Cardiac muscle cell (in vitro differentiated cells and primary cell): Measurements from ENCODE around the gene MTFMT. TPM values are rescaled to one million over a fixed set of nuclear protein-coding genes. Genes with fewer than 3 reads are reported as not detected.

Experiments
- DNase-seq, 2 donors: peaks; one replicate each; pipeline versions ENCODE4 v3.0.0 to v3.0.0-alpha.2; 2010 to 2017; ENCODE audit warnings: low read depth in 1 of 2, low spot score in 1 of 2
- H3K27ac ChIP-seq: fragments of 200-600 bp; sonication (generic); 2 replicates; pipeline ENCODE4 v1.5.1; 2016
- H3K27me3 ChIP-seq: fragments of 200-600 bp; sonication (generic); 2 replicates; pipeline ENCODE4 v1.6.0; 2016; ENCODE audit warnings: control low read depth
- H3K36me3 ChIP-seq: fragments of 200-600 bp; sonication (generic); 2 replicates; pipeline ENCODE4 v1.5.1; 2016; ENCODE audit warnings: control low read depth
- H3K4me1 ChIP-seq: fragments of 200-600 bp; sonication (generic); 2 replicates; pipeline ENCODE4 v1.8.1; 2017; ENCODE audit warnings: low read depth, mild to moderate bottlenecking, mixed run types
- H3K4me3 ChIP-seq: fragments of 200-600 bp; sonication (generic); 2 replicates; pipeline ENCODE4 v1.5.1; 2016; ENCODE audit warnings: mild to moderate bottlenecking
- H3K9me3 ChIP-seq: fragments of 200-600 bp; sonication (generic); 2 replicates; pipeline ENCODE4 v1.5.1; 2017; ENCODE audit warnings: low read depth, mild to moderate bottlenecking, control low read depth
- CTCF ChIP-seq: IDR thresholded peaks from 2 replicates; pipeline ENCODE4 v1.5.1; 2012; ENCODE audit warnings: low read depth, mild to moderate bottlenecking, low read length
- polyA plus RNA-seq: library from polyadenylated mRNA; unstranded; fragments of >200 nt; fragmentation: Nextera tagmentation; extraction: Ambion mirVana; gene quantifications from 2 replicates; pipeline ENCODE4 v1.2.1, GENCODE V29; 2016
- total RNA-seq: library from RNA; depleted of rRNA; stranded (reverse); fragments of >200 nt; gene quantifications from 2 replicates; pipeline ENCODE4 v1.2.3, GENCODE V29; 2016

MTFMT gene
- total and polyA plus RNA-seq, 2 experiments from 2014 or later = 26.6 to 53.5 TPM

- H3K27ac ChIP-seq = no peak overlapping the region
- no peaks in the 10 kb centered on the region for H3K4me1 ChIP-seq
- no peaks in the 10 kb centered on the region for H3K9me3 ChIP-seq
- no peak for TF ChIP-seq CTCF
- DNase-seq = no peak
- H3K27me3 ChIP-seq = no peaks in the 10 kb centered on the region
- H3K36me3 ChIP-seq = peaks cover 16% of the 10 kb centered on the region
- H3K4me3 ChIP-seq = no peak overlapping the region
Measured at GRCh38 chr15:64959128-64959527, 70.3 kb downstream of the MTFMT start.

GRCh38 chr15:64954395-64954794 is 75.0 kb downstream of the MTFMT start:
- H3K9me3 ChIP-seq = no peaks in the 10 kb centered on the region
- TF ChIP-seq CTCF = no peak
- no peak for DNase-seq
- no peaks in the 10 kb centered on the region for H3K4me1 ChIP-seq
- no peak overlapping the region for H3K4me3 ChIP-seq
- peaks cover 3% of the 10 kb centered on the region for H3K36me3 ChIP-seq
- no peaks in the 10 kb centered on the region for H3K27me3 ChIP-seq
- H3K27ac ChIP-seq = no peak overlapping the region

- H3K36me3 ChIP-seq = peaks cover 3% of the 10 kb centered on the region
- no peaks in the 10 kb centered on the region for H3K27me3 ChIP-seq
- no peak overlapping the region for H3K4me3 ChIP-seq
- no peak for TF ChIP-seq CTCF
- DNase-seq = no peak
- H3K4me1 ChIP-seq = no peaks in the 10 kb centered on the region
- no peaks in the 10 kb centered on the region for H3K9me3 ChIP-seq
- H3K27ac ChIP-seq = no peak overlapping the region
Measured at GRCh38 chr15:64951777-64952418, 77.5 kb downstream of the MTFMT start.

Other genes with a start within 250 kb of the MTFMT start
- 3.5 and 70.9 TPM in 2 replicates for gene PIF1, start 204.0 kb downstream of the MTFMT start, total RNA-seq
- 7.4 and 49.0 TPM in 2 replicates for gene PIF1, start 204.0 kb downstream of the MTFMT start, polyA plus RNA-seq
- 7.6 and 9.3 TPM in 2 replicates for gene PLEKHO2, start 187.7 kb downstream of the MTFMT start, total RNA-seq
- gene PLEKHO2, start 187.7 kb downstream of the MTFMT start, polyA plus RNA-seq = 9.4 and 11.3 TPM in 2 replicates
- 1.1 and 5.4 TPM in 2 replicates for gene ANKDD1A, start 117.7 kb downstream of the MTFMT start, total RNA-seq
- gene ANKDD1A, start 117.7 kb downstream of the MTFMT start, polyA plus RNA-seq = 2.9 and 8.0 TPM in 2 replicates
- 84.3 and 97.9 TPM in 2 replicates for gene SPG21, start 39.7 kb downstream of the MTFMT start, total RNA-seq
- gene SPG21, start 39.7 kb downstream of the MTFMT start, polyA plus RNA-seq = 136 and 157 TPM in 2 replicates
- not detected in 2 replicates for gene SLC51B, start 15.7 kb upstream of the MTFMT start, total RNA-seq
- not detected in 2 replicates for gene SLC51B, start 15.7 kb upstream of the MTFMT start, polyA plus RNA-seq
- gene RASL12, start 38.4 kb upstream of the MTFMT start, total RNA-seq = 7.0 and 38.2 TPM in 2 replicates
- 4.0 and 28.4 TPM in 2 replicates for gene RASL12, start 38.4 kb upstream of the MTFMT start, polyA plus RNA-seq
- gene KBTBD13, start 47.1 kb upstream of the MTFMT start, total RNA-seq = 3.3 and 5.0 TPM in 2 replicates
- gene KBTBD13, start 47.1 kb upstream of the MTFMT start, polyA plus RNA-seq = 4.8 and 5.0 TPM in 2 replicates
- 3.7 and 5.1 TPM in 2 replicates for gene UBAP1L, start 85.6 kb upstream of the MTFMT start, total RNA-seq
- 1.6 and 2.7 TPM in 2 replicates for gene UBAP1L, start 85.6 kb upstream of the MTFMT start, polyA plus RNA-seq
- 21.5 and 35.5 TPM in 2 replicates for gene PDCD7, start 104.2 kb upstream of the MTFMT start, total RNA-seq
- 18.7 and 28.4 TPM in 2 replicates for gene PDCD7, start 104.2 kb upstream of the MTFMT start, polyA plus RNA-seq
- 37.5 and 55.2 TPM in 2 replicates for gene CLPX, start 155.7 kb upstream of the MTFMT start, total RNA-seq
- gene CLPX, start 155.7 kb upstream of the MTFMT start, polyA plus RNA-seq = 31.2 and 34.9 TPM in 2 replicates
- gene CILP, start 181.8 kb upstream of the MTFMT start, total RNA-seq = 0.32 and 1.0 TPM in 2 replicates
- 0.29 and 0.50 TPM in 2 replicates for gene CILP, start 181.8 kb upstream of the MTFMT start, polyA plus RNA-seq